OCI-LY1 (cell line): ENCODE results near the gene USP25.

ENCODE experiments used
- EZH2 ChIP-seq: fragments of 200-600 bp; sonication (generic), shearing (Covaris generic); IDR thresholded peaks from 2 replicates; pipeline ENCODE4 v1.8.0; 2017; ENCODE audit warnings: borderline replicate concordance, mixed run types, mild to moderate bottlenecking, antibody characterized with exemption, low read length, moderate library complexity, mixed read lengths
- TF ChIP-seq, protein P1 (sequence below): fragments of 200-600 bp; sonication (generic), shearing (Covaris generic); IDR thresholded peaks from 2 replicates; pipeline ENCODE4 v1.5.1; 2017; ENCODE audit warnings: mild to moderate bottlenecking, antibody characterized with exemption, low read length, moderate library complexity, mixed read lengths

DNA sequence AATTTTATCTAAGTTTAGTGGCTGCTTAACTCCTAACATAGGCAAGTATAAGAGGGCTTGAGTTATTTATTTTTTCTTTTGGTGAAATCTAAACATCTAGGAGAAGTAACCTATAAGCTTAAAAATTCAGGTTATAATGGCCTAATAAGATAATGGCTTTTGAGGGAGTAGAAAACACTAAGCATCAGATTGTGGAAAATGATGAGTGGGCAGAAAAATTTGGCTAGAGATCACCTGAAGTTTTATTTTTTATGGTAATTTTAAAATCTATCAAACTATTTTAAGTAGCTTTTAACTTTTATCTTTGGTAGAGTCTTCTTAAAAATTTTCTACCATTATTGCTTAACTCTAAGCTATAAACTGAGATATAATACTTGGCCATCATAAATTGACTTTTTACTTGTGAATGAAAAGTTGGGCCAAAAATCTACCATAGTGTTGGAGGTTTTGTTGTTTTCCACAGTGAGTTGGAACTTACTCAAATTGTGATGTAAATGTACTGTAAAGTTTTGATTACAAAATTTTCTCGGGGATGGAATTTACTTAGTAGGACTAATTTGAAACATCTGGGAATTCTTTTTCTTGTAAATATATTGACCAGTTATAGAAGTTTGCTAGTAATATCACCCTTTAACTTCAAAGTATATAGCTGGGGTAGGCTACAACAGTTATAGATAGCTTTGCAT is 63.9 kb downstream of the USP25 start:
- TF ChIP-seq, protein P1, sequence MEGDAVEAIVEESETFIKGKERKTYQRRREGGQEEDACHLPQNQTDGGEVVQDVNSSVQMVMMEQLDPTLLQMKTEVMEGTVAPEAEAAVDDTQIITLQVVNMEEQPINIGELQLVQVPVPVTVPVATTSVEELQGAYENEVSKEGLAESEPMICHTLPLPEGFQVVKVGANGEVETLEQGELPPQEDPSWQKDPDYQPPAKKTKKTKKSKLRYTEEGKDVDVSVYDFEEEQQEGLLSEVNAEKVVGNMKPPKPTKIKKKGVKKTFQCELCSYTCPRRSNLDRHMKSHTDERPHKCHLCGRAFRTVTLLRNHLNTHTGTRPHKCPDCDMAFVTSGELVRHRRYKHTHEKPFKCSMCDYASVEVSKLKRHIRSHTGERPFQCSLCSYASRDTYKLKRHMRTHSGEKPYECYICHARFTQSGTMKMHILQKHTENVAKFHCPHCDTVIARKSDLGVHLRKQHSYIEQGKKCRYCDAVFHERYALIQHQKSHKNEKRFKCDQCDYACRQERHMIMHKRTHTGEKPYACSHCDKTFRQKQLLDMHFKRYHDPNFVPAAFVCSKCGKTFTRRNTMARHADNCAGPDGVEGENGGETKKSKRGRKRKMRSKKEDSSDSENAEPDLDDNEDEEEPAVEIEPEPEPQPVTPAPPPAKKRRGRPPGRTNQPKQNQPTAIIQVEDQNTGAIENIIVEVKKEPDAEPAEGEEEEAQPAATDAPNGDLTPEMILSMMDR, result no peak
- TF ChIP-seq EZH2, result no peak
